Measurements from ENCODE around the gene CRYGC.
"Not testable (repeated sequence)": the region's sequence is repeated elsewhere in the genome, so short reads cannot be mapped to it uniquely, and the experiment has no call there.

Gene CRYGC

DNA sequence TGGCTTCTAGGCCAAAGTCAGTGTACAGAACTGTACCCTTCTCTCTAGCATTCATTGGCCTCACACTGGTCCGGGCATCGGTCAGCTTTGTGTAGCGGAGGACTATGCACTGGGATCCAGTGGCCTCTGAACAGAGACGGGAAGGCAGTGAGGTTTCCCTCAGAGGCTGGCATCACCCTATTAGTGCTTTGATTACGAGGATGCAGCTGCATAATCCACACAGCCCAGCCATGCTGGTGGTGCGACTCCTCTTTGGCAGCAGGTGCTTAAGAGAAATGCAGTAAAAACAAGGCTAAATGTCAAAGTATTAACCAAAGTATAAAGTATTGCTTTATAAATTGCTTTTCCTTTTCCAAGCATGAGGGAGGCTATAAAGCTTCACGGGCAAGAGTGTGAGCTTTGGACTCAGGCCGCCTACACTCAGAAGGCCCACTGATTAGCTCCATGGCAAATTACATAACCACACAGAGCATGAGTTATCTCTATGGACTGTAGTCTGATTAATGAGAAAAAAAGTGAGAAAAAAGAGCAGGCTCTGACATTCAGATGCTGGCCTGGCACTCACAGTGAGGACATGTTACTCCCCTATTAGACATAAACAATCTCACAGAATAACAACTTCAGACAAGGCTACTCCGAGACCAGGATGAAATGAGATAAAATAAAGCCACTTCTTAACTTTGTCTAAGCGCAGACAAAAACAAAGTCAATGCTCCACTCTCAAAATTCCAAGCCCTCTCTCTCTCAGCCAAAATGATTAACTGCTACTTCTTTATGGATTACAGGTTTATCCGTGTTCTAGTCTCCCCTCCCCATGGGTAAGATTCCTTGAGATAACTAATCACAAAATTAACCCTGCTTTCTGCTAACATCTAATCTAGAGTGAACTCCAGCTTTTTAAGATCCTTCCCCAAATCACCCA is 6.4 kb upstream of the CRYGC start:
- DNase-seq, result no peak

- no peak for DNase-seq
Observed at GRCh38 chr2:208134928-208135586, 5.4 kb upstream of the CRYGC start.

DNA sequence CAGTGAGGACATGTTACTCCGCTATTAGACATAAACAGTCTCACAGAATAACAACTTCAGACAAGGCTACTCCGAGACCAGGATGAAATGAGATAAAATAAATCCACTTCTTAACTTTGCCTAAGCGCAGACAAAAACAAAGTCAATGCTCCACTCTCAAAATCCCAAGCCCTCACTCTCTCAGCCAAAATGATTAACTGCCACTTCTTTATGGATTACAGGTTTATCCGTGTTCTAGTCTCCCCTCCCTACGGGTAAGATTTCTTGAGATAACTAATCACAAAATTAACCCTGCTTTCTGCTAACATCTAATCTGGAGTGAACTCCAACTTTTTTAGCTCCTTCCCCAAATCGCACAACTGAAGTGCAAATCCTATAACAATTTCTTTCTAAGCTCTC is 1.1 kb upstream of the CRYGC start:
- DNase-seq, result no peak

DNA sequence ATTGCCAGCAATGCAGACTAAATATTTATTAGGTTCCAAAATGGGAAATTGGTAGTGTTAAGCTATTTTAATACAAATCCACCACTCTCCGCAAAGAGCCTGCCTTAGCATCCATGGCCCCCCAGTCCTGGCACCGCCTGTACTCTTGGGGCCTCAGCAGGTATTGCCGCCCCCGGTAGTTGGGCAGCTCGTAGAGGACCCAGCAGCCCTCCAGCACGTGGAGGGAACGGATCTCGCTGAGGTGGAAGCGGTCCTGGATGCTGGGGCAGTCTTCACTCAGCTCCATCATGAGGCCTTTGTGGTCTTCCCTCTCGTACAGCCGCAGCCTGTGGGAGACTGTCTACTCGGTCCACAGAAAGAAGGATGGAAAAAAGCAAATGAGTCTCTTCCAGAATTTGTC is 1.5 kb downstream of the CRYGC start:
- no peak for DNase-seq

- no peak for DNase-seq
Observed at GRCh38 chr2:208127090-208127489, 2.5 kb downstream of the CRYGC start.

DNA sequence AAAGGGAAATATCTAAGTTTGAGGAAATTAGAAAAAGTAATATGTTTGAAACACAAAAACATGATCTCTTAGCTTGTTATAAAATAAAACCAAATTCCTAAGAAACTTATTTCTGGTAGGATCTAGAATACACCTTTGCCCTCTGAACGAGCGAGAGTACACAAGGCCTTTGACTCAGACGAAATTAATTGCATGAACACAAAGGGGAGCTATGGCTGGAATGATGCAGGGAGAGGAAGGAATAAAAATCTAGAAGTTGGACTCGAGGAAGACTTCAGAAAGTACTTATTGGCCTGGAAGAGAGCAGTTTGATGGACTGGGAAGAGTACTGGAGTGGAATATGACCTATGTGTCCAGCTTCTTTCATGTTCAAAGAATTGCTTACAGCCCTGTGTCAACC is 4.4 kb downstream of the CRYGC start:
- no peak for DNase-seq

GRCh38 chr2:208124013-208124715 is 5.5 kb downstream of the CRYGC start, which contains the start of gene CRYGD:
CRYGD (minus strand) TSS chr2:208124524; CDS start chr2:208124473, 51 bp downstream.
- not testable (repeated sequence) for DNase-seq

DNA sequence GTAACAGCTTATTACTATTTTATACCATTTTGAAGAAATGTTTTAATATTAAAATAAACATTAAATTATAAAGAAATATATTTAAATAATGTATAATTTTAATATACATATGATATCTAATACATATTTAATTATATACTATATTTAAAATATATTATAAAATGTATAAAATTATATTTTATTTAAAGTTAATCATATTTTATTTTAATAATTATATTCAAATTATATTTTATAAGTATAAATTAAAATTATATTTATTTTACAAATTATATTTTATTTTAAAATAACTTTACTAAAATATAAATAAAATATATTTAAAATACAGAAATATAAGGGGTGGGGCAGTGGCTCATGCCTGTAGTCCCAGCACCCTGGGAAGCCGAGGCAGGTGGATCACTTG is 7.4 kb downstream of the CRYGC start:
- no peak for DNase-seq

DNA sequence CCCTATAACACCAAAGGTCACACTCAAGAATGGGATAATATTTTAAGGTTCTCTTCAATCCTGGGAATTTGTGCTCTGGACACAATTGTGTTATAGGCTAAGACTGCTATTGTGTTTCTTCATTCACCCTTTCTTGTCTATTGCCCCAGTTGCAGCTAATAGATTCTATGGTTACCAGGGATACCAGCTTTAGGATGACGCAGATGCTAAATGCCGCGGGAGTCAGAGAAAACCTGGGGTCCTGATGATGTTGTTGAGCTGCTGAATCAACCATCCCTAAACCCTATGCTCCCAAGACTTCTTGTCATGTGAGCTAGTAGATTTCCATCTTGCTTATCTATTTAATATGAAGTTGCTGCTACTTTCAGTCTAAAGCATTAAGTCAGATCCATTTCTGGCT is 10.7 kb downstream of the CRYGC start:
- DNase-seq, result no peak

DNA sequence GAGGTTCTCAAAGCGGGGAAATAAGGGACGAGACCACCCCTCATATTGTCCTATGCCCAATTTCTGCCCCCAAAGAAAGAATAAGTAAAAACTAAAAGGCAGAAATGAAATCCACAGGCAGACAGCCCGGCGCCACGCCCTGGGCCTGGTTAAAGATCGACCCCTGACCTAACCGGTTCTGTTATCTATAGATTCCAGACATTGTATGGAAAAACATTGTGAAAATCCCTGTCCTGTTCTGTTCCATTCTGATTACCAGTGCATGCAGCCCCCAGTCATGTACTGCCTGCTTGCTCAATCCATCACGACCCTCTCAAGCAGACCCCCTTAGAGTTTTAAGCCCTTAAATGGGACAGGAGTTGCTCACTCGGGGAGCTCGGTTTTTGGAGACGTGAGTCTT is 12.2 kb downstream of the CRYGC start:
- DNase-seq, result not testable (repeated sequence)

- DNase-seq, result no peak
Observed at GRCh38 chr2:208112969-208113368, 16.7 kb downstream of the CRYGC start.

- not testable (repeated sequence) for DNase-seq
Observed at GRCh38 chr2:208112273-208112745, 17.3 kb downstream of the CRYGC start.

DNA sequence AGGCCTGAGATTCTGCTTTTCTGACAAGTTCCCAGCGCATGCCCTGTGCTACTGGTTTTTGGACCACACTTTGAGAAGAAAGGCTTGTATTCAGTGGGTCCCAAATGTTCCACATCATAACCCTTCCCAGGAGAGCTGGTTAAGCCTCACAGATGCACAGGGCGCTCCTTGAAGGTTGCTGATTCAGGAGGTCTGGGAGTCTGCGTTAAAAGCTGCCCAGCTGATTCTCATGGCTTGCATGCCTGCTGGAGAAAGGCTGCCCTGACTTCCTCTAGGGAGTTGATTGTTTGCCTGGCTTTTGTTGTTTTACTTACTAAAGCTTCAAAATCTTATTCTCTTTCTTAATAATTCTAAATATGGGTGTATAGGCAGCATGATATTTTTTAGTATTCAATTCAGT is 26.0 kb downstream of the CRYGC start:
- DNase-seq, result no peak

DNA sequence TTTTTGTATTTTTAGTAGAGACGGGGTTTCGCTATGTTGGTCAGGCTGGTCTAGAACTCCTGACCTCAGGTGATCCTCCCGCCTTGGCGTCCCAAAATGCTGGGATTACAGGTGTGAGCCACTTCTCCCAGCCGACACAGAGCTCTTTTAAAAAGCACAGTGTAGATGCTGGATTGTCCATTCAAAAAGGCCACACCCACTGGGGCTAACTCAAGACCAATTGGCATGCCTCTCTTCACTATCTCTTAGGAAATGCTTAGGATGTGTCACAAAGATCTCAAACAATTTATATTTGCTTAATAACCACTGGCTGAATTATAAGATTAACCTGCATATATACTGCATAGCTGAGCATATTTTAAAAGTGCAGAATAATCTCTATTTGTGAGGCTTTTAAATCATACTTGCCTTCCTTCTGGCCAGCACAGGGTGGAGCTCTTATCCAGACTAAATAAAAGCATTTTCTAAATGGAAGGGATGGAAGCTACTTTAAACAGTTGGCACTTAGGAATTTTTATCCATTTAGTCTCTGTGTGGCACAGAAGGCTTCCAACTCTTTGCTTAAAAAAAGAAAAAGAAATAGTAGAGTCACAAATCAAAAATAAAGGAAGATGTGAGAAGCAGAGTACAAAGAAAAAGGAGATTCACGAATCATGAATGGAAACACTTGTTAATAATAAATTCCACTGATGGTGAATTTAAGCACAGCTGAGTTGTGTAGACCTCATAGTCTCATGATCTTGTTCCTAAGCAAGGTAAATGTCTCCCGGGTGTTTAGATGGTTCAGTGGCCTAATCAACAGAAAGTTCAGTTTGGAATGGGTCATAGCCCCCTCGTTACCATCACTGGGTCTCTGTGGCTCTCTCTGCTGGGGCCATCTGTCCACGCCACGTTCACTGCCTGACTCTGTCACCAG is 27.7 kb downstream of the CRYGC start:
- DNase-seq, result no peak

DNA sequence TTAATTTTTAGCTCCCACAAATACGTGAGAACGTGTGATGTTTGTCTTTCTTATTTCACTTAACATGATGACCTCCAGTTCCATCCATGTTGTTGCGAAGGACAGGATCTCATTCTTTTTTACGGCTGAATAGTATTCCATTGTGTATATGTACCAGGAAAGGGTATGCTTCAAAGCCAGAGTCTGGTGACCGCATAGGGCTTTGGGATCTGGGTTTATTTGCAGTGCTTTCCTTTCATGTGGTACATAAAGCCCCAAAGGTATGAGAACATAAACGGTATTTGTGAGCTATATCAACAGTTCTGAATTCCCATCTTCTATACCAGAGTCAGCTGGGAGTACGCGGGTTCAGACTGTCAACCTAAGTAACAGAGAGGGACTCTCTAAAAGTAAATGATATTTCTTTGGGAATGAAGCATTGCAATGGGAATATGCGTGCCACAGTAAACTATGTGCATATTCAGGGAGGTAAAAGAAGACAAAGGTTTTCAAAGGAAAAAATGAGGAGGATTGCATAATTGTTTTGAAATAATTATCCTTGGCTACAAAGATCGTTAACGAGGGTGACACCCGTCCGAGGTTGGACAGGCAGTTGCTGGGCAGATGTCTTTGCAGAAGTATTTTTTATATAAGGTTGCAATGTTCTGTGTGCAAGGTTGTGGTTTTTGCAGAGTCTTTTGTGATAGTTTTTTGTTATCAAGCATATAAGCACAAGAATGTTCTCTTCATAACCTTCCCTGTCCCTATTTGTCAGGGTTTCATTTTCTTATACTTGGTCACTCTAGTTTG is 29.8 kb downstream of the CRYGC start:
- DNase-seq, result no peak

- DNase-seq, result not testable (repeated sequence)
Observed at GRCh38 chr2:208098701-208099100, 30.9 kb downstream of the CRYGC start.

GRCh38 chr2:208098267-208098666 is 31.4 kb downstream of the CRYGC start:
- DNase-seq, result no peak

- DNase-seq, result no peak
Observed at GRCh38 chr2:208097801-208098200, 31.8 kb downstream of the CRYGC start.

- DNase-seq, result no peak
Observed at GRCh38 chr2:208097313-208097712, 32.3 kb downstream of the CRYGC start.

DNA sequence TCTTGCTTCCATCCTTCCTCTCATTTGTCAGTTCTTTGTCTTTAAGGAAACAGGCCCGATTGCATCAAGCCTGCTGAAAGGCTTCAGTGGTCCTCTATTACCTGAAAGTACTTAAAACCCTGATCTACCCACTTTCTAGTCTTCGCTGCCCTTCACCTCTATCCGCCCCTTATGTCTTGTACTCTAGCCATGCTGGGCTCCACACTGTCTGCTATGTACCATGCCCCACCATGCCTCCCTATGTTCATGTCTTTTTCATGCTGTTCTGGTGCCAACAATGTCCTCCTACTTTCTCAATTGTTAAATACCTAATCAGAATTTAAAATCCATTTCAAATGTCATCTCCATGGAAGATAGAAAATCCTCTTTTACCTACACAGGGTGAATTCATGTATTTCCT is 33.5 kb downstream of the CRYGC start:
- DNase-seq, result no peak

GRCh38 chr2:208093128-208093527 is 36.5 kb downstream of the CRYGC start:
- DNase-seq, result no peak

Data from stimulated activated naive CD4-positive, alpha-beta T cell treated with Interleukin-2 at 50 U/mL for 16 hours (primary cell).